Tibial nerve (tissue), 4 donors: ENCODE data around the gene GLG1. TPM values are rescaled to one million over a fixed set of nuclear protein-coding genes. Genes with fewer than 3 reads are reported as not detected.

Experiments used
- DNase-seq, 2 donors: peaks; one replicate each; pipeline ENCODE4 v3.0.0-alpha.2; 2019; ENCODE audit warnings: low spot score in 2 of 2
- H3K27ac ChIP-seq, 4 donors: fragments of 200-600 bp; sonication (generic) in 3 of 4; one replicate each; pipeline ENCODE4 v1.5.1; 2017 to 2019; ENCODE audit warnings: mild to moderate bottlenecking in 1 of 4
- H3K27me3 ChIP-seq, 2 donors: fragments of 200-600 bp; sonication (generic) in 1 of 2; one replicate each; pipeline versions ENCODE4 v1.5.1 to v1.6.0; 2017 to 2019
- H3K36me3 ChIP-seq, 3 donors: fragments of 200-600 bp; sonication (generic); one replicate each; pipeline ENCODE4 v1.5.1; 2018 to 2019
- H3K4me1 ChIP-seq, 4 donors: fragments of 200-600 bp; sonication (generic) in 3 of 4; one replicate each; pipeline ENCODE4 v1.5.1; 2017 to 2019
- H3K4me3 ChIP-seq, 4 donors: fragments of 200-600 bp; sonication (generic) in 3 of 4; one replicate each; pipeline ENCODE4 v1.5.1; 2017 to 2019; ENCODE audit warnings: mild to moderate bottlenecking in 1 of 4, moderate library complexity in 1 of 4
- H3K9me3 ChIP-seq, 4 donors: fragments of 200-600 bp; sonication (generic) in 3 of 4; one replicate each; pipeline ENCODE4 v1.5.1; 2017 to 2019
- CTCF ChIP-seq, 5 experiments: fragments of 200-600 bp in 3 of 5; fragments of 450-650 bp in 2 of 5; sonication (generic) in 3 of 5; IDR thresholded peaks; one replicate each; pipeline ENCODE4 v1.5.1; 2016 to 2019; ENCODE audit warnings: antibody characterized with exemption in 5 of 5, mild to moderate bottlenecking in 3 of 5, moderate library complexity in 2 of 5
- EP300 ChIP-seq, 2 donors: sonication (generic); formaldehyde crosslinking; IDR thresholded peaks; one replicate each; pipeline ENCODE4 v1.6.1; 2017; ENCODE audit warnings: antibody characterized with exemption in 2 of 2, mild to moderate bottlenecking in 1 of 2
- POLR2A ChIP-seq, 2 donors: fragments of 450-650 bp; IDR thresholded peaks; one replicate each; pipeline ENCODE4 v1.6.1; 2017; ENCODE audit warnings: antibody characterized with exemption in 2 of 2, mild to moderate bottlenecking in 2 of 2, moderate library complexity in 2 of 2
- WGBS, 2 donors: methylation state at CpG; one replicate each; pipeline ENCODE4 v1.1.5; 2018; 5-methylcytosine and 5-hydroxymethylcytosine counted together
- total RNA-seq, 4 donors: library from RNA; depleted of rRNA; stranded (reverse); fragments of >200 nt; gene quantifications; one replicate each; pipeline ENCODE4 v1.1.0, GENCODE V29; 2016

The GLG1 gene
- total RNA-seq, 4 donors from 2014 or later = 161 to 176 (median 170) TPM

- peaks cover 0 to 59% (median 4%) of the 10 kb centered on the region in 3 donors for H3K36me3 ChIP-seq
- DNase-seq = peak in 1 of 2 donors; percentile 20
- no peak overlapping the region for H3K27ac ChIP-seq
- H3K4me3 ChIP-seq = no peak overlapping the region
- no peaks in the 10 kb centered on the region for H3K27me3 ChIP-seq
- 85 to 86% methylated on average over 6 of the region's 6 CpGs for WGBS, 2 donors
- H3K9me3 ChIP-seq = no peaks in the 10 kb centered on the region
- H3K4me1 ChIP-seq = peaks cover 0 to 12% (median 0%) of the 10 kb centered on the region in 4 donors
- peak in 3 of 5 experiments; percentile 24 to 40 (median 25) for TF ChIP-seq CTCF (IDR thresholded peaks at IDR 0.05)
- TF ChIP-seq EP300 (IDR thresholded peaks at IDR 0.05) = no peak
Measured at GRCh38 chr16:74650966-74651567, 44.2 kb upstream of the GLG1 start.

- 61 to 67% methylated on average over 1 of the region's 1 CpG for WGBS, 2 donors
- Histone ChIP-seq H3K4me3 (no peak overlapping the region), H3K4me1 (peaks cover 0 to 11% (median 0%) of the 10 kb centered on the region in 4 donors), H3K27me3 (no peaks in the 10 kb centered on the region), H3K27ac (no peak overlapping the region), H3K36me3 (peaks cover 0 to 70% (median 4%) of the 10 kb centered on the region in 3 donors), H3K9me3 (no peaks in the 10 kb centered on the region)
- no peak for TF ChIP-seq POLR2A (IDR thresholded peaks at IDR 0.05)
- no peak for TF ChIP-seq EP300 (IDR thresholded peaks at IDR 0.05)
- no peak for TF ChIP-seq CTCF (IDR thresholded peaks at IDR 0.05)
- DNase-seq = no peak
Measured at GRCh38 chr16:74649839-74650504, 43.1 kb upstream of the GLG1 start.

- DNase-seq = no peak
- no peak for TF ChIP-seq CTCF (IDR thresholded peaks at IDR 0.05)
- no peaks in the 10 kb centered on the region for H3K9me3 ChIP-seq
- 97 to 98% methylated on average over 8 of the region's 8 CpGs for WGBS, 2 donors
- H3K4me3 ChIP-seq = no peak overlapping the region
- peaks cover 6 to 91% (median 8%) of the 10 kb centered on the region in 3 donors for H3K36me3 ChIP-seq
- no peaks in the 10 kb centered on the region for H3K27me3 ChIP-seq
- no peak overlapping the region for H3K27ac ChIP-seq
- H3K4me1 ChIP-seq = no peaks in the 10 kb centered on the region
Measured at GRCh38 chr16:74641969-74642368, 35.1 kb upstream of the GLG1 start.

- TF ChIP-seq POLR2A (IDR thresholded peaks at IDR 0.05) = no peak
- TF ChIP-seq CTCF (IDR thresholded peaks at IDR 0.05) = no peak
- TF ChIP-seq EP300 (IDR thresholded peaks at IDR 0.05) = no peak
- 81 to 85% methylated on average over 7 of the region's 7 CpGs for WGBS, 2 donors
- Histone ChIP-seq H3K4me3 (no peak overlapping the region), H3K36me3 (peaks cover 6 to 90% (median 14%) of the 10 kb centered on the region in 3 donors), H3K27me3 (no peaks in the 10 kb centered on the region), H3K27ac (no peak overlapping the region), H3K4me1 (no peaks in the 10 kb centered on the region), H3K9me3 (no peaks in the 10 kb centered on the region)
- DNase-seq = no peak
Measured at GRCh38 chr16:74637742-74638453, 31.0 kb upstream of the GLG1 start.

- H3K4me3 ChIP-seq = no peak overlapping the region
- H3K27me3 ChIP-seq = no peaks in the 10 kb centered on the region
- TF ChIP-seq POLR2A (IDR thresholded peaks at IDR 0.05) = no peak
- TF ChIP-seq CTCF (IDR thresholded peaks at IDR 0.05) = no peak
- TF ChIP-seq EP300 (IDR thresholded peaks at IDR 0.05) = no peak
- no peak overlapping the region for H3K27ac ChIP-seq
- no peaks in the 10 kb centered on the region for H3K9me3 ChIP-seq
- H3K4me1 ChIP-seq = no peaks in the 10 kb centered on the region
- WGBS, 2 donors = 85 to 88% methylated on average over 5 of the region's 5 CpGs
- no peak for DNase-seq
- peaks cover 3 to 90% (median 28%) of the 10 kb centered on the region in 3 donors for H3K36me3 ChIP-seq
Measured at GRCh38 chr16:74635303-74635702, 28.4 kb upstream of the GLG1 start.
